Measurements from ENCODE around the gene CCM2. TPM values are rescaled to one million over a fixed set of nuclear protein-coding genes. Genes with fewer than 3 reads are reported as not detected.

The CCM2 gene
- total RNA-seq, 1 experiment from 2014 or later = 62.9 TPM

Other genes starting within 250 kb of the CCM2 start
- 2,685 and 3,069 TPM in 2 replicates for gene PPIA, start 203.5 kb upstream of the CCM2 start, total RNA-seq (2022)
- 300 and 371 TPM in 2 replicates for gene H2AZ2, start 152.1 kb upstream of the CCM2 start, total RNA-seq (2022)
- 68.5 and 70.8 TPM in 2 replicates for gene PURB, start 114.7 kb upstream of the CCM2 start, total RNA-seq (2022)
- 0.33 and 0.39 TPM in 2 replicates for gene MYO1G, start 21.2 kb upstream of the CCM2 start, total RNA-seq (2022)
- 0.90 and 1.0 TPM in 2 replicates for gene NACAD, start 88.8 kb downstream of the CCM2 start, total RNA-seq (2022)
- 191 and 199 TPM in 2 replicates for gene TBRG4, start 111.5 kb downstream of the CCM2 start, total RNA-seq (2022)
- gene RAMP3, start 157.6 kb downstream of the CCM2 start, total RNA-seq (2022) = not detected in 2 replicates